Measurements from ENCODE around the gene NSRP1.

DNA sequence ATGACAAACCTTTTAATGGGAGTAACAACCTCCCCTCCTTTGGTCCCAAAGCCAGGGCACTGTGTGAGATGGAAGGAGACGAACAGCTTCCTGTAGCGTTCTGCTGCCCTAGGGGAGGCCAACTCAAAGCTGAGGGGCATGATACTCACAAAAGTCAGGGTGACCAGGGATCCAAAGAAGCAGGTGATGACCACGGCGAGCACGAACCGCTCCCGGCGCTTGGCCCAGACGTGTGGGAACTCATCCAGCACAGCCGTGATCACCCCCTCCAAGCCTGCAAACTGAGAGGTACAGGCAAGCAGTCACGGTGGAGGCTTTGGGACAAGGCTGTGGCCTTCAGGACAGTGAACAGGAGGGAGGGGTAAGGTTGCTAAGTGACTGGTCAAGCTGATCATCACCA is 93.8 kb downstream of the NSRP1 start:
- TF ChIP-seq CTCF (tag by site-specific recombination; IDR thresholded peaks at IDR 0.05), result no peak
- TF ChIP-seq ZNF350 (tag by site-specific recombination; IDR thresholded peaks at IDR 0.05), result no peak
- TF ChIP-seq BCL11A (tag by site-specific recombination; IDR thresholded peaks at IDR 0.05; ENCODE audit: low read depth), result no peak
- TF ChIP-seq ZSCAN16 (tag by site-specific recombination; IDR thresholded peaks at IDR 0.05), result no peak
- no peak for TF ChIP-seq ZNF302 (tag by site-specific recombination; IDR thresholded peaks at IDR 0.05; ENCODE audit: low read depth)
- TF ChIP-seq ZNF701 (tag by site-specific recombination; IDR thresholded peaks at IDR 0.05), result no peak
